ENCODE data around the gene ARL2BP. TPM values are rescaled to one million over a fixed set of nuclear protein-coding genes. Genes with fewer than 3 reads are reported as not detected.
A peak's percentile ranks its signal among the peaks of the same experiment; 100 is the strongest.

The ARL2BP gene
- total and polyA plus RNA-seq, 2 of the 13 experiments (the other 11 are each of a cell fraction or from before 2014, with no cell fraction given) = 64.3 to 67.6 TPM

GRCh38 chr16:57282510-57283213 lies 37.6 kb downstream of the ARL2BP start (continued):
- TF ChIP-seq ZNF556 (CRISPR knock-in tag; IDR thresholded peaks at IDR 0.05; ENCODE audit: borderline replicate concordance) = 0 out of 2 replicates have a peak, but pooled peaks have one; percentile 13
- TF ChIP-seq YEATS4 (CRISPR knock-in tag; IDR thresholded peaks at IDR 0.05; ENCODE audit: borderline replicate concordance) = no peak
- TF ChIP-seq NFIC (IDR thresholded peaks at IDR 0.05; ENCODE audit: low read length) = no peak
- TF ChIP-seq FOXC1 (CRISPR knock-in tag; IDR thresholded peaks at IDR 0.05; ENCODE audit: borderline replicate concordance) = no peak
- TF ChIP-seq ZNF577 (CRISPR knock-in tag; IDR thresholded peaks at IDR 0.05; ENCODE audit: borderline replicate concordance, low read depth) = no peak
- TF ChIP-seq LCORL (IDR thresholded peaks at IDR 0.05) = no peak
- TF ChIP-seq LCORL (CRISPR knock-in tag; IDR thresholded peaks at IDR 0.05) = 0 out of 2 replicates have a peak, but pooled peaks have one; percentile 9
- TF ChIP-seq KDM3A (CRISPR knock-in tag; IDR thresholded peaks at IDR 0.05; ENCODE audit: low read depth) = no peak
- TF ChIP-seq ZNF761 (CRISPR knock-in tag; conservative IDR thresholded peaks at IDR 0.05) = 0 out of 2 replicates have a peak, but pooled peaks have one; percentile 34
- no peak for TF ChIP-seq ZNF101 (CRISPR knock-in tag; IDR thresholded peaks at IDR 0.05; ENCODE audit: borderline replicate concordance, low read depth)
- TF ChIP-seq TBL1XR1 (IDR thresholded peaks at IDR 0.05; ENCODE audit: borderline replicate concordance, low read length, partially characterized antibody) = no peak
- TF ChIP-seq ELK4 (CRISPR knock-in tag; IDR thresholded peaks at IDR 0.05; ENCODE audit: borderline replicate concordance) = no peak
- no peak for TF ChIP-seq ZBTB34 (CRISPR knock-in tag; IDR thresholded peaks at IDR 0.05)
- no peak for TF ChIP-seq ZNF589 (CRISPR knock-in tag; conservative IDR thresholded peaks at IDR 0.05)
- TF ChIP-seq FUBP1 (CRISPR knock-in tag; IDR thresholded peaks at IDR 0.05; ENCODE audit: borderline replicate concordance) = no peak
- peak; percentile 40; the same call in 1 of the 2 replicates for TF ChIP-seq ZNF276 (CRISPR knock-in tag; IDR thresholded peaks at IDR 0.05; ENCODE audit: low read depth)
- TF ChIP-seq DNMT1 (CRISPR knock-in tag; IDR thresholded peaks at IDR 0.05) = no peak
- no peak for TF ChIP-seq ZNF232 (CRISPR knock-in tag; IDR thresholded peaks at IDR 0.05; ENCODE audit: borderline replicate concordance)
- TF ChIP-seq ZNF782 (CRISPR knock-in tag; IDR thresholded peaks at IDR 0.05; ENCODE audit: borderline replicate concordance) = no peak
- no peak for TF ChIP-seq ZNF790 (CRISPR knock-in tag; IDR thresholded peaks at IDR 0.05; ENCODE audit: borderline replicate concordance)
- no peak for TF ChIP-seq CHCHD3 (CRISPR knock-in tag; IDR thresholded peaks at IDR 0.05)
- 0 out of 2 replicates have a peak, but pooled peaks have one; percentile 8 for TF ChIP-seq SNAPC5 (CRISPR knock-in tag; IDR thresholded peaks at IDR 0.05; ENCODE audit: borderline replicate concordance)
- TF ChIP-seq ZC3H13 (CRISPR knock-in tag; IDR thresholded peaks at IDR 0.05) = 0 out of 2 replicates have a peak, but pooled peaks have one; percentile 8
